A673 (cell line): Measurements from ENCODE around the gene SVIL. TPM values are rescaled to one million over a fixed set of nuclear protein-coding genes. Genes with fewer than 3 reads are reported as not detected.
"Not testable (repeated sequence)": the region's sequence is repeated elsewhere in the genome, so short reads cannot be mapped to it uniquely, and the experiment has no call there.

Experiments
- BruUV-seq: library from RNA; stranded (reverse); fragments of 400-500 nt; replicated peaks from 2 replicates; lab custom pipeline; 2021; lab: Mats Ljungman, UMichigan
- CTCF ChIA-PET: fragments of 300-600 bp; sonication (Branson Sonifier 250); formaldehyde crosslinking; loops from one replicate; lab custom pipeline; 2022; ENCODE audit warnings: antibody characterized with exemption; lab: Charles Lee
- POLR2A ChIA-PET: fragments of 300-600 bp; sonication (Branson Sonifier 250); formaldehyde crosslinking; loops from one replicate; lab custom pipeline; 2022; ENCODE audit warnings: antibody characterized with exemption; ENCODE audit not compliant: low non-redundant PET; lab: Charles Lee
- DNase-seq: peaks from one replicate; pipeline ENCODE4 v3.0.0-alpha.2; 2015; ENCODE audit warnings: low spot score
- H3K27ac ChIP-seq: fragments of 200-600 bp; sonication (generic); 2 replicates; pipeline ENCODE4 v1.5.1; 2016; ENCODE audit warnings: mixed run types, low read depth, mild to moderate bottlenecking, mixed read lengths, antibody characterized with exemption, low read length; ENCODE audit not compliant: poor library complexity, severe bottlenecking
- H3K27me3 ChIP-seq: fragments of 200-600 bp; sonication (generic); replicated peaks from 2 replicates; pipeline ENCODE4 v1.6.1; 2017; ENCODE audit warnings: mixed run types, low read depth, mild to moderate bottlenecking, mixed read lengths, antibody characterized with exemption, low read length; ENCODE audit not compliant: insufficient read depth, poor library complexity
- H3K36me3 ChIP-seq: fragments of 200-600 bp; sonication (generic); 2 replicates; pipeline ENCODE4 v1.6.1; 2016; ENCODE audit warnings: mixed run types, mild to moderate bottlenecking, mixed read lengths, antibody characterized with exemption, low read length; ENCODE audit not compliant: insufficient read depth, poor library complexity, severe bottlenecking
- H3K4me1 ChIP-seq: fragments of 200-600 bp; sonication (generic); 2 replicates; pipeline ENCODE4 v1.6.1; 2017; ENCODE audit warnings: mixed run types, mild to moderate bottlenecking, mixed read lengths, antibody characterized with exemption, low read length; ENCODE audit not compliant: insufficient read depth, poor library complexity, severe bottlenecking
- H3K4me3 ChIP-seq: fragments of 200-600 bp; sonication (generic); 2 replicates; pipeline ENCODE4 v1.5.1; 2016; ENCODE audit warnings: low read depth, mixed run types, mild to moderate bottlenecking, mixed read lengths, low read length; ENCODE audit not compliant: poor library complexity, severe bottlenecking
- H3K9me3 ChIP-seq: fragments of 200-600 bp; sonication (generic); 2 replicates; pipeline ENCODE4 v1.6.1; 2016; ENCODE audit warnings: mixed run types, low read depth, mild to moderate bottlenecking, mixed read lengths, antibody characterized with exemption, low read length; ENCODE audit not compliant: poor library complexity, severe bottlenecking
- CTCF ChIP-seq: fragments of 300-800, 200-600 bp; sonication (generic); conservative IDR thresholded peaks from 2 replicates; pipeline ENCODE4 v1.5.1; 2017; ENCODE audit warnings: low read depth, mild to moderate bottlenecking, antibody characterized with exemption, low read length, moderate library complexity, mixed read lengths
- EZH2 ChIP-seq: fragments of 200-600 bp; sonication (generic); IDR thresholded peaks from 2 replicates; pipeline ENCODE4 v1.6.1; 2017; ENCODE audit warnings: borderline replicate concordance, low read depth, mild to moderate bottlenecking, mixed read lengths, antibody characterized with exemption, low read length; ENCODE audit not compliant: poor library complexity, severe bottlenecking
- intact Hi-C: fragments of 100-400 bp; cut with micrococcal nuclease; formaldehyde crosslinking; loops from one replicate; pipeline ENCODE4 v1.10.0; 2022; ENCODE audit not compliant: unreplicated experiment
- total RNA-seq: library from RNA; stranded (reverse); gene quantifications from 2 replicates; pipeline ENCODE4 v1.2.3, GENCODE V29; 2021

SVIL gene
- total RNA-seq, 1 experiment from 2014 or later: 31.9 TPM

- CTCF ChIA-PET: interaction anchor here (0.5 to 1.5 kb wide), 3 partner anchors 26 to 336 kb away, joined by 3 to 6 read pairs (median 3); no protein-coding TSS in a partner anchor
These were observed 112.5 kb downstream of the SVIL start for GRCh38 chr10:29522061-29522855.

DNA sequence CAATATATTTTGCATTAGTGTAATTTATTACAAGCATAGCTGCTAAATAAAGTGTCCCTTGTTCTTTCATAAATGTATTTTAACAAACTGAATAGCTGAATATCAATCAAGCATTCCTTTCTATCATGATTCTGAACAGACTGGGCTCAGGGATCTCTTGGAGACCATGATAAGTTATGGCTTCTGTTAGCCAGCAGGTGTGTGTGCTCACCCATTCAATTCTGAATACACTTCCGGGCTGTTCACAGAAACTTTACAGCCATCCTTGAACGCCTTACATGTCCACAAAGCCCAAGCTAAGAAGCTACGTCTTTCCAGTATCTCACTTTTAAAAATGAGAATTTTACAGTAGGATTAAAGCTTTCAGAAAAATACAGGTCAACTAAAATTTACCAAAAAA lies 115.1 kb downstream of the SVIL start:
- intact Hi-C loops: loop anchor here (5.0 to 10.0 kb wide), 2 partner anchors 73 to 215 kb away; no protein-coding TSS in a partner anchor
- CTCF ChIA-PET: no interaction called here
- H3K27ac ChIP-seq: no peak overlapping the region
- H3K9me3 ChIP-seq: no peaks in the 10 kb centered on the region
- H3K4me3 ChIP-seq: no peak overlapping the region
- peaks cover 14% of the 10 kb centered on the region for H3K4me1 ChIP-seq
- no peak for DNase-seq
- no peaks in the 10 kb centered on the region for H3K27me3 ChIP-seq
- H3K36me3 ChIP-seq: no peaks in the 10 kb centered on the region
- TF ChIP-seq EZH2 (no peak), CTCF (no peak)
- no TSS peak for BruUV-seq
- POLR2A ChIA-PET: no interaction called here

More at GRCh38 chr10:29522061-29522855, 112.5 kb downstream of the SVIL start:
- DNase-seq: no peak
- Histone ChIP-seq H3K36me3 (no peaks in the 10 kb centered on the region), H3K9me3 (no peaks in the 10 kb centered on the region), H3K27me3 (no peaks in the 10 kb centered on the region), H3K27ac (no peak overlapping the region), H3K4me3 (no peak overlapping the region), H3K4me1 (peaks cover 14% of the 10 kb centered on the region)
- POLR2A ChIA-PET: no interaction called here
- TF ChIP-seq EZH2 (no peak), CTCF (no peak)
- BruUV-seq: no TSS peak
- intact Hi-C loops: no loop called here

DNA sequence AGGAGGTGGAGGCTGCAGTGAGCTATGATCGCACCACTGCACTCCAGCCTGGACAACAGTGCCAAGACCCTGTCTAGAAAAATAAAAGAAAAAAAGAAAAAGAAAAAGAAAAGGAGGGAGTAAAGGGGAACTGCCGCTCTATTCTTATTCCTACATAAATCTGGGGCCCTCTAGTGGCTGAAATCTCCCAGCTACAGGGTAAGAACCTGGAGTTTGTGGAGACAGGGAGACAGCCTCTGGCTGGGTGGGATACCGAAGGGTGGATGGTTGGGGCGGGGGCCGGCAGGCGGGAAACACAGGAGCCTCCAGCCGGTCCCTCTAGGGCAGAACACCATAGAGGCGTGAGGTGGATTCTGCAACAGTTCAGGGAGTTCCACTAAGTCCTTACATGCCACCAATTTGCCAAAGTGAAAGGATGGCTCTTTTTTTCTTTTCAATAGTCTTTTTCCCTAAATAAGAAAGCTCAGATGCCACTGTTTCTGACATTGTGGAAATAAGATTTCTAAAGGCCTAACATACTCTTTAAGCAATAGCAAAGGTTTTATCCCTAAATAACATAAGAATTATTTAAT lies 117.3 kb downstream of the SVIL start:
- no TSS peak for BruUV-seq
- H3K27me3 ChIP-seq: no peaks in the 10 kb centered on the region
- H3K4me3 ChIP-seq: no peak overlapping the region
- TF ChIP-seq EZH2: no peak
- TF ChIP-seq CTCF: peak; percentile 86
- H3K27ac ChIP-seq: no peak overlapping the region
- peak; percentile 73 for DNase-seq
- intact Hi-C loops: loop anchor here (5.0 to 10.0 kb wide), 2 partner anchors 75 to 217 kb away; no protein-coding TSS in a partner anchor
- H3K4me1 ChIP-seq: peaks cover 9% of the 10 kb centered on the region
- ChIA-PET CTCF (interaction anchor here (1.3 kb wide), 1 partner anchor 129 kb away, joined by 3 read pairs; no protein-coding TSS in a partner anchor), POLR2A (no interaction called here)
- no peaks in the 10 kb centered on the region for H3K9me3 ChIP-seq
- no peaks in the 10 kb centered on the region for H3K36me3 ChIP-seq

DNA sequence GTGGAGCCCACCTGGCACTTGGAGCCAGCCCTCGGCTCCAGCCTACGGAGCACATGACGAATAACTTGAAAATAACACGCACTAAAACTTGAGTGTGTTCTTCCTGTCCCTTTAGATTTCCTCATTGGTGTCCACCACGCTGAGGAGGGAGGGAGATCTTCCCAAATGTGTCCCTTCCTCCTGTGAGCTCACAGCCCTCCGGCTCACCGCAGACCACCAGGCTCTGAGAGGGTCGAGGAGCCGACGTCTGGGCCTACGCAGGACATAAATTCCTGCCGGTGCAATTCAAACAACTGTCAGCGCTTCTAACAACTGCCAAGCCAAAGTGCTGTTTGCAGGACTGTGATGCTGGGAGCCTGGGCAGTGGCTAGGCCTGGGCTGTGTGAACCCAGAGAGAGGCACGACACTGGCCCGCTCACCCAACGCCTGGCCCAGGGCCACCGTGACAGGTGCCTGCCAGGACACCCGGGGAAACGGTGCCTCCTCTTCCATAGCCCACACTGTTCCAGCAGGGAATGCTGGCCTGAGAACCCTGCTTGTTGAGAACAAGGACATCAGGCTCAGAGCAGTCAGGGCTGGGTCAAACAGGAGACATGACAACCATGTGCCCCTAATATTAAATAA lies 118.3 kb downstream of the SVIL start:
- H3K9me3 ChIP-seq, CTCF ChIA-PET, H3K4me1 ChIP-seq, H3K27me3 ChIP-seq, BruUV-seq, H3K36me3 ChIP-seq, H3K4me3 ChIP-seq, DNase-seq, POLR2A ChIA-PET, H3K27ac ChIP-seq: not testable (repeated sequence)
- intact Hi-C loops: loop anchor here (5.0 to 10.0 kb wide), 2 partner anchors 76 to 218 kb away; no protein-coding TSS in a partner anchor

DNA sequence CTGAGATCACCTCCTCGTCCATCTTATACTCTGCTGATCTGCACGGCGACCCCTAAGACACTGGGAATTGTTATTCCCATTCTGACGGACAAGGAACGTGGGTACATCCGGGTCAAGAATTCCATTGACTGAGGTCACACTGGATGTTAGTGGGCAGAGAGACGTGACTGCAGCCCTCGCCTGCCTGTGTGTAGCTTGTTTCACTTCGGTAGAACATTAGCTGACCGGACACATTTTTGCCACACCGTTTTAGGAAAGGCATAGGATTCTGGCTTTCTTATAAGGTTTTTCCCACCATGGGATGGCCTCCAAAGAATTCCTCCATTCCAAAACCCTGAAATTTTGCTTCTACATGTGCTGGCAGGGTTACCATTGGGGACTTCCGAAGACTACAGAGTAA lies 118.9 kb downstream of the SVIL start:
- H3K27ac ChIP-seq, CTCF ChIA-PET, H3K4me3 ChIP-seq, H3K36me3 ChIP-seq, H3K27me3 ChIP-seq, H3K9me3 ChIP-seq, POLR2A ChIA-PET, H3K4me1 ChIP-seq, DNase-seq, BruUV-seq: not testable (repeated sequence)
- intact Hi-C loops: loop anchor here (5.0 to 10.0 kb wide), 2 partner anchors 76 to 219 kb away; no protein-coding TSS in a partner anchor
